Measurements from ENCODE around the gene THOP1.

Gene THOP1

DNA sequence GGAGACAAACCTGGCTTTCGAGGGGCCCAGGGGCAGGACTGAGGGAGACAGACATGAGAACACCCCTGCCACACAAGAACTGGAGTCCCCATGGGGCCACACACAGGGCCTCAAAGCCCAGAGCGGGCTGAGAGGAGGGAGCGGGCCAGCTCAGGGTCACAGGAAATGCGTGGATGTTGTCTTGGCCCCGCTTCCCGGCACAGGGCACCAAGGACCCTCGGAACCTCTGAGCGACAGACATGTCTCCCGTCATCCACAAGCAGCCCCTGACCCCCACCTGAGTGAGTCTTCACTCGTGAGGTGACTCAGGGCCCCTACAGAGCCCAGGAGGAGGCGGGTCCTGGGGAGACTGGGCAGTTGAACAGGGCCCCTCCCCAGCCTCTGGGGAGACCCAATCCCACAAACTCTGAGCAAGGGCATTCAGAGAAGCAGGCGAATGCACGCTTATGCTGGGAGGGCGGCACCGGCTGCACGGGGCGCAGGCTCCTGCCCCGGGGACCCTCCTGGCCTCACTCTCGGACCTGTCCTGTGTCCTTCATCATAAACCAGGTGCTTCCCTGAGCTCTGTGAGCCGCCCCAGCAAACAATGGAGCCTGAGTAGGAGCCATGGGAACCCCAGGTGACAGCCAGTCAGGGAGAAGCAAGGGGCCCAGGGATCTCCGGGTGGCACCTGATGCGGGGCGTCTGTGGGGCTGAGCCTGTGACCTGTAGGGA lies 22.4 kb upstream of the THOP1 start:
- no peak for DNase-seq (ENCODE audit: low read depth)

DNA sequence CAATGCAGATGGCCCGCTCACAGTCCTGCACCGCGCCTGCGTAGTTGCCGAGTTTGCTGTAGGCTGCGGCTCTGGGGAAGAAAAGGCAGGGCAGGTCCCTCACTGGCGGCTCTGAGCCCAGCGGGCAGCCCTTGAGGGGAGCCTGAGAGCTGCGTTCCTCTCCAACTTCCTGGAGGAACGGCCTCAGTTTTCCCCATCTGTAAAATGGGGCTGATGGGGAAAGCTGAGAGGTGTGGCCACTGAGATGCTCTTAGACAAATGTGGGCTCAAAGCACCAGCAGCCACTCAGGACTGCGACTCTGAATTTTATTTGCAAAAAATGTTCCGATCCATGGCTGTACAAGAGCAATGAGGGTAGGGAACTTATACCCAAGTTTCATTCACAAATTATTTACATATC lies 21.6 kb upstream of the THOP1 start:
- no peak for DNase-seq (ENCODE audit: low read depth)

DNA sequence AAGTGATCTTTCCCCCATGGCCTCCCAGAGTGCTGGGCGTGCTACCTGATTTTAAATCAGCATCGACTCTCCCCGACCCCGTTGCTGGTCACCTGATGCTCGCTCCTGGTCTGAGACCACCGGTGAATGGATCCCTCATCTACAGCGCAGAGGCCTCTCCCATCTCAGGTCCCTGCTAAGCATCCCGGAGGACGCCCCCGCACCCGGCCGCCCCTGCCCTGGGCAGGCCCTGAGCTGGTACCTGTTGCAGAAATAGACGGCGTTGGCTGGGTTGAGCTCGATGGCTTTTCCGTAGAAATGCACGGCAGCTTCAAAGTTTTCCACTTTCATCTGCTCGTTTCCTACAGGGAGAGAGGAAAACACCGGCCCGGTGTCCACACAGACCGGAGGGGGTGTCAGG lies 20.4 kb upstream of the THOP1 start:
- DNase-seq (ENCODE audit: low read depth): no peak

DNA sequence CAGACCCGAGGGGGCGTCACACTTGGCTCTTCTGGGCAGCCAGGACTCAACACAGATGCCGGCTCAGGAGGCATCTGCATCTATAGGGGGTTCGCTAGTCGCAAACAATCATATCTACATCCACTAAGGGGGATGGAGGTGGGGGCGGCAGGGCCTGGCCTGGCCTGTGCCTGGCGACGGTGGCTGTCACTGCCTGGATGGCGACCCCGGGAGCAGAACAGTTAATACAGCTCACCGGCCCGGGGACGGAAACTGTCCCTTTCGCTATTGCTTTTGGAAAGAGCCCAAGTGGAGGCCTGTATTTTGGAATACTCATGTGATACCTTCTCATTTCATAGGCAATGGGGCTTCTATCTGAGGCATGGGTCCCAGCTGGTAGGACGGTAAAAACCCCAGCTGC lies 19.9 kb upstream of the THOP1 start:
- DNase-seq (ENCODE audit: low read depth): no peak

DNA sequence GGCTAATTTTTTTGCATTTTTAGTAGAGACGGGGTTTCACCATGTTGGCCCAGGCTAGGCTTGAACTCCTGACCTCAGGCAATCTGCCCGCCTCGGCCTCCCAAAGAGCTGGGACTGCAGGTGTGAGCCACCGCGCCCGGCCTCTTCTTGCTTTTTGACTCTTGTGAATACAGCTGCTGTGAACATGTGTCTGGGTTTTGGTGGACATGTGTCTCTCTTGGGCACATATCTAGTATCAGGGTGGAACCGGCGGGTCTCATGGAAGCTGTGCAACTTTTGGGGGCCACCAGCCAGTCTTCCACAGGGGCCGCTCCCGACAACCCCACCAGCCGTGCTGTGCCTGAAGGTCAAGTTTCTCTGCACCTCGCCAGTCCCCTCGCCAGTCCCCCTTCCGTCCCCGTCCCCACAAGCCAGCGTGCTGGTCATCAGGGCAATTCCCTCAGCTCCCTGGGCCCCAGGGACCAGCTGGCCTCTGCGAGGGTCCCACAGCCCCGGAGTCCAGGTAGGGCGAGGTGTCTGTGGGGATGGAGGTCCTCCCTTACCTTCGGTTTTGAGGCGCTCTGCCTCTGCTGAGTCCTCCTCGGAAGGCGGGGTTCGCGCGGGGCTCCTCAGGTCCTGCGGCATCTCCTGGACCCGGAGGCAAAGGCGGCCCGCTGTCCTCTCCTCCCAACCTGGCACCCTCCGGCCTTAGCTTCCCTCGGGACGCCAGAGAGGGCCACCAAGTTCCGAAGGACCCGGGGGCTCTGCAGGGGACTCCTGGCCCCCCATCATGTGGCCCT lies 18.5 kb upstream of the THOP1 start:
- no peak for DNase-seq (ENCODE audit: low read depth)

DNA sequence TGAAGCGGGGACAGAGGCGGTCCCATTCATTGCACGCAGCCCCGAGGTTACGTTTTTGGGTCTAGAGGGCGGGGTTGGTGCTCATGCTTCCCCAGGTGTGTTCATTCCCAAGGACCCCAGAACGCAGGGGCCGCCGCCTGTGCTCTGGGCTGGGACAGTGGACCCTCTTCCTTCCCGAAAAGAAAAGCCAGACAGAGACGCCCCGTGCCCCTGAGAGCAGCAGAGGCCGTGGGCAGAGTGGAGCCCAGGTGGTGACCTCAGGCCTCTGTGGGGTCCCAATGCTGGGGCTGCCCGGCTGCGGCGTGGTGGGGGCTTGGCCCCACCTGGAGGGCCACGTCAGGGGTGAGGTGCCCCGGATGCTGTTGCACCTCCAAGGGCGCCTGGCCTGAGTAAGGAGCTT lies 17.6 kb upstream of the THOP1 start:
- DNase-seq (ENCODE audit: low read depth): no peak

DNA sequence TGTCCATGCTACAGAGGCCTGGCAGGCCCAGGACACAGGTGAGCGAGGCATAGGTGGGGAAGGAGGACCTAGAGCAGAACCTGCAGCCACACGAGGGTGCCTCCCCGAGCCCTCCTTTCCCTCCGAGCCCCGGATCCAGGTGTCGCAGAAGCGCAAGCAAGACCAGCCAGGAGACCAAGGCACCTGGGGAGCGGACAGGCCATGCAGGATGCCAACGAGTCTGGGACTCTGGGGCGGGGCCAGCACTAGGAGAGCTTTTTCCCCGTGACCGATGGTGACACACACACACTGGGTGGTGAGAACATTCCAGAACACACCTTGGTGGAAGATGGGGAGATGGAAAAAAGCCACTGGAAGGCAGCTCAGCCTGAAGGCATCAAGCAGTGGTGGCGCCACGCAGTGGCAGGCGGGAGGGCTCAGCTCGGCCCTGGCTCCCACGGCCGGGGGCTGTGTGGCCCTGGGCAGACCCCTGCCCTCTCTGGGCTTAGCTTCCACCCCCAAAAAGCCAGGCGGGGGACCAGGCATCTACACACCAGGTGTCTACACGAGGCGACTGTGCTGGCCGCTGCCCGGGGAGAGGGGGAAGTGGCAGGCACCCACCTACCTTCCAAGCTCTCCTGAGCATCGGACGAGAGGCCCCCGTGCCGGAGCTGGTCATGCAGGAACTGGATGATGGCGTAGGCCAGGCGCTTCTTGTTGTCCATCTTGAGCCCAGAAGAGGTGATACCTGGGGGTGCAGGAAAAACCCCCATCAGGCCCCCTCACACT lies 16.8 kb upstream of the THOP1 start:
- DNase-seq (ENCODE audit: low read depth): no peak

DNA sequence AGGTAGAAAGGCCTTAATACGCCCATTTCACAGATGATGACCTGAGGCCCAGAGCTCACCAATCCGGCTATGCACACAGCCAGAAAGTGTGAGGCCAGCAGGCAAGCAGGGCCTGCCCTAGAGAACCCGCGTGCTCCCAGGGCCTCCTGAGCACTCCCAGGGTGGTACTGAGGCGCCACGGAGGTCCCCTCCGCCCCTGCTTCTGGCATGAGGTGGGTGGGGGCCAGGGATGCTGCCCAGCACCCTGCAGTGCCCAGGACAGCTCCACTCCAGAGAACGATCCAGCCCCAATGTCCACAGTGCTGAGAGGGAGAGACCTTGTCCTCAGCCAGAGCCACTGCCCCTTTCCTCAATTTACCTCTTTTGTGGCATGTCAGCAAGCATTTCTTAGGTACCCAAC lies 16.1 kb upstream of the THOP1 start:
- DNase-seq (ENCODE audit: low read depth): no peak

DNA sequence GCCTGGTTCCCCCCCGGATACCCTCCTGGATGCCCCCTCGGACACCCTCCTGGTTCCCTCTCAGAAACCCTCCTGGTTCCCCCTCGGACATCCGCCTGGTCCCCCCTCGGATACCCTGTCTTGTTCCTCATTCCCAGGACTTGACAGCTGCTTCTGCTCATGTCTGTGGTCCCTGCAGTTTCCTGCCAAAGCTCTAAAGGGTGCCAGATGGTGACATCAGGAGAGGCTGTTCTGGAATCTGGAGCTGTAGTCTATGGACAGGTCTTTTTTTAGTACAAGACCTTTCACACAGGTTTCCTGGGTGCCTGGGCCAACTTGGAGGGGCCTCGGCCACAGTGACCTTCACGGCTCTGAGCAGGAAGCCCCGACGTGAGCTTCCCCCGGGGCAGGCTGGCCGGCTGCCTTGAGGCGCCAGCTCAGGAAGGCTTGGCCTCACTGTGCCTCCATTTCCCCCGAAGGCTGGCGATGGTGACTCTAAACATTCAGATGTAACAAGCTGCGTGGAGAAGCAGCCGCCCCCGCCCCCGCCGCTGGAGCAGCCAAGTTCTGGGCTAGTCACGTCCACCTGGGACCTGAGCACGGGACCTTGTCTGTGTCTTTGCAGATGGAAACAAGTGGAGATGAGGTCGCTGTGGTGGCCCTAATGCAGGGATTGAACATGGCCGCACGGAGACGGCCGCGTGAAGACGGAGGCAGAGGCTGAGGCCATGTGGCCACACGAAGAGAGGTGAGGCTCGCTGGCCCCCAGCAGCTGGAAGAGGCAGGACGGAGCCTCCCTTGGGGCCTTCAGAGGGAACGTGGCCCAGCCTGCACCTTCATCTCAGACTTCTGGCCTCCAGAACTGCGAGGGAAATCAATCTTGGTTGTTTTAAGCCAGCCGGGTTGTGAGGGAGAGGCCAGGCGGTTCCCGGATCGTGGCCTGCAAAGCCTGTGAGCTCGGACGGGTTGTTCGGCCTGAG lies 15.0 kb upstream of the THOP1 start:
- DNase-seq (ENCODE audit: low read depth): no peak

DNA sequence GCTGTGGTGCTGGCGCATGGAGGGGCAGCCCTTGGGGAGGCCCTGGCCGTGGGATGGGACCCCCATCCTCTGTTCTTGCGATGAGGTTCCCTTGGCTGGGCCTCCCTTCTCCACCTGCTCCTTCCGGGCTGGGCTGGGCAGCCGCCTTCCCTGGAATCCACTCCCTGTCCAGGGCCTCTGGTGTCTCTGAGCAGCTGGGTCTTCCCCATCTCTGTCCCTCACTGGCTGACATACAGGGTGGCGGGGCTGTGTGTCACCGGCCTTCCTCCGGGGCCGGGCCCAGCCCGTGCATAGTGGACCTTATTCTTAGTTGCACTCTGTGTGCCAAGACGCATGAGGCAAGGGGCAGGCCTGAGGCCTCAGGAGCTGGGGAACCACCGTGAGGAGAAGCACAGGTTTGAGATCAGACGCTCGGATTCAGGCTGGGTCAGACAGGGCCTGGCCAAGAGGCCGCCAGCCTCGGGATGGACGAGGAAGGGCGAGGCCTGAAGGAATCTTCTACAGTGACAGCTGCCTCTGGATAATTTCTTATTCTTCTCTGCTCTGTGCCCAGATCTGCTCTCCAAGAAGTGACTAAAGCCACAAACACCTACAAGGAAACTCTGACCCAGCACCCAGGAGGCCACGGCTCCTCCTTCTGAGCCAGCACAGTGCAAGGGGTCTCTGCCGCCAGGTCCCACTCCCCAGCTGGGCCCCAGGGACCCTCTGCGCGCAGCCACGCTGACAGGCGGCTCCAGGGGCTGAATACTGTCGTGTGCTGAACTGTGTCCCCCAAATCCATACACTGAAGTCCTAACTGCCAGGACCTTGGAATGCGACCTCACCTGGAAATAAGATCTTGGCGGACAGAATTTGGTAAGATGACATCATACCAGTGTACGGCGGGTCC lies 13.3 kb upstream of the THOP1 start:
- DNase-seq (ENCODE audit: low read depth): no peak

DNA sequence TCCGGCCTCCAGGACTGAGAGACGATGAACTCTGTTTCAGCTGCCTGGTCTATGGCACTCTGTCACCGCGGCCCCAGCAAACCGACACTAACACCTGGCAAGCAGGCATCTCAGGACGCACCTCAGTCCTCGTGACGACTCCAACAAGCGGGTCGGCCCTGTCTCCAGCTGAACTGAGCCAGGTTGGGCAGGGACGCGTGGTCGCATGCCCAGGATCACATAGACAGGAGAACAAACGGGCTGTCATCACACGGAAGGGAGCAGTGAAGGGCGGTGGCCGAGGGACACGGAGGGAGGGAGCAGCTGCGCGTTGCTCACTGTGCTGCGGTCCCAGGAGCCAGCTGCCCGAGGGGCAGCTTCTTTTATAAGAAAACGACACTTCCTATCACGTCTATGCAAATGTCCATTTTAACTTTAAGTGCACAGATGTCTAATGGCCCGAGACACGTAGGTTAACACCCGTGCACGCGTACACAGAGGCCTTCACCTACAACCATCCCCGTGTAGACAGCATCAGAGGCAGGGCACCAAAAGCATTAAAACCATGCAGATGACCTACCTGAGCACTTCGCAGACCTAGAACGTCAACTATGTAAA lies 11.1 kb upstream of the THOP1 start:
- DNase-seq (ENCODE audit: low read depth): no peak

DNA sequence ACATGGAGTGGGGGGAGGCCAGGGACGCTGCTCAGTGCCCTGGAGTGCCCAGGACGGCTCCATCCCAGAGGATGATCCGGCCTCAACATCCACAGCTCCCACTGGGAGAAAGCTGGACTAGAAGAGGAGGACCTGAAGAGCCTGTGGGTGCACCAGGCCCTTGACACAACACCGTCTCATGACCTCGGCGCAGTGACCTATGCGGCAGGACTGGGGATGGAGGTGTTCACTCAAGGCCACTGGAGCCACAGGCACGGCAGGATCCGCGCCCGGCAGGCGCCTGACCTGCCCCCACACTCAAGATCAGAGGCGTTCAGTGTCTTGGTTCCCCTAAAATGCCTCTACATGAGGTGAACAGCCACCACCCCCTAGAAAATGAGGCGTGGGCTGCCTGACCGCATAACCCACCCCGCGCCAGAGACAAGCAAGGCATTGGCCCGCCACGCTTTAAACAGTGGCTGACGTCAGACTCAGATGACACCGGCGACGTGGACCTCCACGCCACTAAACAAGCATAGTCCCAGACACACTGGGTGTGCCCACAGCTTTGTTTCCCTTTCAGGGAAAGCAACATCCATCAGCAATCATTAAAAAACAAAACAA lies 10.2 kb upstream of the THOP1 start:
- DNase-seq (ENCODE audit: low read depth): no peak

DNA sequence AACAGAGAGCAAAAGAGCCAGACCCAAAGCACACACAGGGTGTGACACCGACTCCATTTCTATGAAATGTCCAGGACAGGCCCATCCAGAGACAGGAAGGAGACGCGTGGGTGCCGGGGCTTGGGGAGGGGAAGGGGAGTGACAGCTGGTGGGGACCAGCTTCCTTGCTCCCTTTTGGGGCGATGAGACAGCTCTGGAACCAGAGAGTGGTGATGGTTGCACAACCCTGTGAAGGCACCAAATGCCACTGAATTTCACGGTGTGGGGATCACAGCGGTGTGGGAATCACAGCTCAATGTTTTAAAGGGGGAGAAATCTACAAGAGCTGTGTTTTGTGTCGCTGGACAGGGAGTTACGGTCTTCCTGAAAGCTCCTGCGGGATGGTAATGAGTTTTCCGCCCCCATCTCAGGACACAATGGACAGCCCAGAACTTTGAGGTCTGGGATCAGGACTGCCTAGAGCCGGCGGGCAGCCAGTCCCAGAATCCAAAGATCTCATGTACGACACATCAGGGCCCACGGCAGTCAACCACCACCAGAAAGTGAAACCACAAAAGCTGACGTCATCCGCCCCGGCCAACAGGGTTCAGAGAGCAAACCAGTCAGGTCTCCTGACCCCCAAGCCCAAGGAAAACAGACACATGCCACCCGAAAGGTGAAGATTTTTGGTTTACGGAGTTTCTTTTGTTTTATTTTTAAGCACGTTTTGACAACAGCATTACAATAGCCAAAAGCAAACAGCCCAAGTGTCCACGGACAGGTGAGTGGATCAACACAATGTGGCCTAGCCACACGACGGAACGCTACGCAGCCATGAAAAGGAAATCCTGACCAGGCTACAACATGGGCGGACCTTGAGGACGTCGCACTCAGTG lies 9.5 kb upstream of the THOP1 start:
- peak; percentile 76 for DNase-seq (ENCODE audit: low read depth)

DNA sequence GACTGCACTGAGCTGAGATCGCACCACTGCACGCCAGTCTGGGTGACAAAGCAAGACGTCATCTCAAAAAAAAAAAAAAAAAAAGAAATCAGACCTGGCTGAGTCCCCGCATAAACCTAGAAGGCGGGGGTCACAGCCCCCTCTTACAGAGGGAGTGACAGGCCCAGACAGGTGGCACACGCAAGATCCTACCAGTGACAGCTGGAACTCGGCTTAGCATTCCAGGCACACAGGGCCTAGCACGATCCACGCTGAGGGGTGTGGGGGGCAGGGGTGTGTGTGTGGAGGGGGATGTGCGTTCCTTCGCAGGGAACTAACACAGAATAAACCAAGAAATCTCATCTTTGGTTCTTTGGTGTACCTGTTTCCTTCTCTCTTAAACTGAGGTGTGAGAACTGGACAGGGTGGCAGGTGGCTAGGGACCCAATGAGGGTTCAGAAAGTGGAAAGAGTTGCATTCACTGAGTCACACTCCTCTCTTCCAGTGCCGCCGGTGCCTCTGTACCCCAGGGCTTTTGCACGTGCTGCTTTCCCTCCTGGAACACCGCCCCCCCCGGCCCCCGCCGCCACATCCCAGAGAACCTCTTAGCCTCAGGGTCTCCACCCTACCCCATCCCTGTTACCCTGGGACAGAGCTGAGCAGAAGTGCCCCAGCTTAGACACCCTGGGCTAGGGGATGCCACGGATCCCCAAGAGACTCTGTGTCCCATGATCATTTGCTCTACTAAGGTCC lies 7.2 kb upstream of the THOP1 start:
- DNase-seq (ENCODE audit: low read depth): no peak

DNA sequence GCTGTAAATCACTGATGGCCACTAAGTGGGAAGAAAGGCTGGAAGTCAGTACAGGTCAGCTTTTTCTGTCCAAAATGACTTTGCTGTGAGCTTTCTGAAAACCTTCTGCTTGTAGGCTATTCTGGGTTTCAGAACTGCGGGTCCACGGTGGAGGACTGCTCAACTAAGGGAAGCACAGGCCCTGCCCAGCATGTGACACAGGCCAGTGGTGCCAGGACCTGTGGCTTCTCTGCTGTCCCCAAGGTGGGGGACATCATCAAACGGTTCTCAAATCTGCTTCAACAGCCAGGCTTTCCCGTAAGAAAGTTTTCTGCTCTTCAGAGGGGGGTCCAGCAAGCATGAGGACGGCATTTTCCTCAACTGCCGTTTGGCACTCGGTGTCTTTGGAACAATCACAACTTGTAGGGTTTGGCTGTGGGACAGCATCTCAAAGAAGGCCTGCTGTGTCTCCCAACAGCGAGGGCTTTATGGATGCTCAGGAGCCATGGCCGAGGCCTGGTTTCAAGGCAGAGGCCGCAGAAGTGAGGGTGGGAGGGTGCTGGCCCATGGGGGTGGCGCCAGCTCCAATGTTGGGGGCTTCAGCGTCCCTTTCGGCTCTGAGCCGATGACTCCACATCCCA lies 6.1 kb upstream of the THOP1 start:
- DNase-seq (ENCODE audit: low read depth): no peak

DNA sequence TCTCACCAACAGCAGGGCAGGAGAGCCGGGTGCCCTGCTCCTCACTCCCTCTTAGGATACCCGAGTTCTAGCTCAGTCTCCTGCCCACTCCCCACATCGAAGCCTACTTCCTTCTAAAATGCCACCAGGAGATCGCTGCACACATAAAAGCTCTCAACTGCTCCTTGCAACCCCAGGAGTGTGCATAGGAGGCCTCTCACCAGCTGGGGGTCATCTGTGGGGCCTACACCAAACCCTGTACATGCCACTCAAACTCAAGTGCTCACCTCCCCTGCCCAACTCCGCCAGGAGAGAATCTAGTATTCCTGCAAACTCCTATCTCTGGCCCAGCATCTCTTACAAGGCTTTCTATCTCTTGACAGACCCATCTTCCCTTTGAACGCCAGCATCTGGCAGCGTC lies 5.0 kb upstream of the THOP1 start:
- DNase-seq (ENCODE audit: low read depth): no peak

DNA sequence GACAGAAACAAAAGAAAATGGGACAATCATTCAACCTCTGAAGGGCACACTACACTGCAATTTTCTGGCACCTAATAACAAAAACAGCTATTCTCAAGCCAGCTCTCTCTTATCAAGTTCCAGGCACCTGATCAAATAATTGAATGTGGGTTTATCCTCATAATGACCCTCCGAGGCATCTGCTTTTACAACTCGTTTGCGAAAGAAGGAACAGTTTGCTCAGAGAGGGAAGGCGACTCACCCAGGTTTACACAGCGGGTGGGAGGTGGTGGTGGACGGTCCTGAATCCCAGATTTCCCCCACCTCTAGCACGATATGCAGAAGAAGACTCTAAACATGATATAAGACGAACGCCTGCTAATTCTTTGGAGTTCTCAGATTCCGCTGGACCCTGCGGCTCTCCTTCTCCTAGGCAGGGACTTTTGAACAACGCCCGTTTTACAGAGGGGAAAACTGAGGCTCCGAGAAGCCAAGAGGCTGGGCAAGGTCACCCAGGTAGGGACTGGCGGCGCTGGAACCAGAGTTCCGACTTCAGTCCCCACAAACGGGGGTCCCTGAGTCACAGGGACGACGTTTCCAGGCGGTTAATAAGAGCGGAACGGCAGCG lies 2.9 kb upstream of the THOP1 start:
- DNase-seq (ENCODE audit: low read depth): peak; percentile 40

All from ELR (cell line).